GM12878 (cell line): Measurements from ENCODE around the gene ROBO1. TPM values are rescaled to one million over a fixed set of nuclear protein-coding genes. Genes with fewer than 3 reads are reported as not detected.

Experiments
- ATAC-seq: fragments of 200-7000 bp; cut with Tn5 transposase; 3 replicates; pipeline ENCODE4 v1.9.1; 2020; ENCODE audit warnings: mild to moderate bottlenecking, moderate library complexity
- BruUV-seq: library from RNA; stranded (reverse); fragments of 400-500 nt; replicated peaks from 2 replicates; lab custom pipeline; 2021; lab: Mats Ljungman, UMichigan
- CTCF ChIA-PET: fragments of 300-600 bp; sonication (Branson Sonifier 250); formaldehyde crosslinking; extraction: SDS; loops from one replicate; lab custom pipeline; 2021; ENCODE audit warnings: inconsistent platforms; lab: Yijun Ruan, JAX
- POLR2A ChIA-PET: fragments of 350-600 bp; formaldehyde crosslinking; extraction: SDS; loops from one replicate; lab custom pipeline; 2021; ENCODE audit warnings: inconsistent platforms; lab: Charles Lee
- RAD21 ChIA-PET: fragments of 300-600 bp; sonication (Branson Sonifier 250); formaldehyde crosslinking; loops from one replicate; lab custom pipeline; 2023; ENCODE audit warnings: antibody characterized with exemption; ENCODE audit not compliant: unreplicated experiment; lab: Charles Lee
- SMC1A ChIA-PET: fragments of 300-600 bp; sonication (Branson Sonifier 250); formaldehyde crosslinking; loops from one replicate; lab custom pipeline; 2023; ENCODE audit not compliant: unreplicated experiment, uncharacterized antibody; lab: Charles Lee
- DNase-seq: peaks from one replicate; pipeline ENCODE4 v3.0.0-alpha.2; 2011; ENCODE audit warnings: low read depth, low spot score
- FAIRE-seq: peaks from 3 replicates; lab custom pipeline; 2011; peaks lifted over from hg19 to GRCh38; lab: Jason Lieb, UNC
- H2AFZ ChIP-seq: 2 replicates; pipeline ENCODE4 v1.6.0; 2011; ENCODE audit warnings: low read depth, low read length, control low read depth; ENCODE audit not compliant: control insufficient read depth
- H3K27ac ChIP-seq: 2 replicates; pipeline ENCODE4 v1.5.1; 2011; ENCODE audit warnings: control low read depth; ENCODE audit not compliant: control insufficient read depth, insufficient read depth
- H3K27me3 ChIP-seq, 2 experiments: replicated peaks in 1 of 2; 2 replicates each; pipeline versions ENCODE4 v1.6.0 to v1.6.1; 2011; ENCODE audit warnings: low read length in 1 of 2; ENCODE audit not compliant: control insufficient read depth in 2 of 2, insufficient read depth in 2 of 2
- H3K36me3 ChIP-seq, 2 experiments: 2 replicates each; pipeline ENCODE4 v1.5.1; 2011; ENCODE audit warnings: low read length in 1 of 2; ENCODE audit not compliant: control insufficient read depth in 2 of 2, insufficient read depth in 2 of 2
- H3K4me1 ChIP-seq: 2 replicates; pipeline ENCODE4 v1.6.1; 2011; ENCODE audit warnings: mild to moderate bottlenecking, low read length, moderate library complexity, mixed read lengths; ENCODE audit not compliant: control insufficient read depth, insufficient read depth
- H3K4me2 ChIP-seq: 2 replicates; pipeline ENCODE4 v1.6.0; 2011; ENCODE audit warnings: control low read depth; ENCODE audit not compliant: control insufficient read depth, insufficient read depth
- H3K4me3 ChIP-seq: fragments of 200-600 bp; sonication (generic); 2 replicates; pipeline ENCODE4 v1.5.1; 2016
- H3K79me2 ChIP-seq: 2 replicates; pipeline ENCODE4 v1.6.0; 2011; ENCODE audit warnings: low read length; ENCODE audit not compliant: control insufficient read depth, insufficient read depth
- H3K9ac ChIP-seq: 2 replicates; pipeline ENCODE4 v1.8.0; 2011; ENCODE audit warnings: low read length, control low read depth, mixed read lengths; ENCODE audit not compliant: control insufficient read depth, insufficient read depth
- H3K9me3 ChIP-seq: replicated peaks from 3 replicates; pipeline ENCODE4 v1.5.1; 2011; ENCODE audit warnings: mild to moderate bottlenecking, low read length; ENCODE audit not compliant: control insufficient read depth, insufficient read depth
- H4K20me1 ChIP-seq: 2 replicates; pipeline ENCODE4 v1.6.0; 2011; ENCODE audit not compliant: control insufficient read depth, insufficient read depth
- BHLHE40 ChIP-seq, 2 experiments: fragments of 450-650 bp in 1 of 2; IDR thresholded peaks; 2 replicates each; pipeline ENCODE4 v1.6.1; 2011 to 2017; ENCODE audit warnings: low read depth in 2 of 2, borderline replicate concordance in 1 of 2, improper control_type of control experiment in 1 of 2, low read length in 1 of 2, mild to moderate bottlenecking in 1 of 2
- CEBPB ChIP-seq, 2 experiments: fragments of 150-350 bp in 1 of 2; IDR thresholded peaks; 2 replicates each; pipeline ENCODE4 v1.6.1; 2012 to 2014; ENCODE audit warnings: low read depth in 2 of 2, low read length in 2 of 2, borderline replicate concordance in 1 of 2, inconsistent platforms in 1 of 2
- EZH2 ChIP-seq: IDR thresholded peaks from 2 replicates; pipeline ENCODE4 v1.6.1; 2012; ENCODE audit warnings: low read depth, mild to moderate bottlenecking, control low read depth, inconsistent platforms, low read length, borderline replicate concordance; ENCODE audit not compliant: control insufficient read depth
- KLF5 ChIP-seq: fragments of 450-650 bp; IDR thresholded peaks from 2 replicates; pipeline ENCODE4 v1.6.1; 2014; ENCODE audit warnings: mild to moderate bottlenecking; ENCODE audit not compliant: partially characterized antibody
- NKRF ChIP-seq: fragments of 450-650 bp; conservative IDR thresholded peaks from 2 replicates; pipeline ENCODE4 v1.6.1; 2017; ENCODE audit warnings: mild to moderate bottlenecking, moderate library complexity
- PRDM15 ChIP-seq: fragments of 450-650 bp; formaldehyde crosslinking; IDR thresholded peaks from 2 replicates; pipeline ENCODE4 v1.4.0; 2020; ENCODE audit warnings: mild to moderate bottlenecking, moderate library complexity
- RB1 ChIP-seq: fragments of 450-650 bp; formaldehyde crosslinking; IDR thresholded peaks from 2 replicates; pipeline ENCODE4 v1.6.1; 2017; ENCODE audit warnings: mild to moderate bottlenecking, borderline replicate concordance
- REST ChIP-seq: IDR thresholded peaks from 2 replicates; pipeline ENCODE4 v1.6.1; 2012; ENCODE audit warnings: mild to moderate bottlenecking, low read depth, low read length
- SKIL ChIP-seq: fragments of 450-650 bp; IDR thresholded peaks from 2 replicates; pipeline ENCODE4 v1.6.1; 2017; ENCODE audit warnings: mild to moderate bottlenecking, low read depth, inconsistent platforms; ENCODE audit not compliant: poor library complexity, severe bottlenecking
- SMARCA5 ChIP-seq: fragments of 450-650 bp; IDR thresholded peaks from 2 replicates; pipeline ENCODE4 v1.6.1; 2017; ENCODE audit warnings: mild to moderate bottlenecking
- WGBS: methylation state at CpG from one replicate; pipeline ENCODE4 v1.1.6; 2016; ENCODE audit warnings: low lambda C conversion rate; ENCODE audit not compliant: insufficient replicate concordance, insufficient coverage; ENCODE audit errors: missing lambda C conversion rate; 5-methylcytosine and 5-hydroxymethylcytosine counted together
- in situ Hi-C: fragments of 300-500 bp; cut with MboI; formaldehyde crosslinking; loops from 9 replicates; pipeline ENCODE4 v1.14.3; 2018; ENCODE audit warnings: mixed read lengths
- intact Hi-C: fragments of 100-400 bp; cut with micrococcal nuclease; formaldehyde crosslinking; loops from one replicate; pipeline ENCODE4 v1.14.2; 2022; ENCODE audit not compliant: unreplicated experiment
- polyA plus RNA-seq, 11 experiments: library from polyadenylated mRNA; depleted of rRNA in 4 of 11; unstranded in 6 of 11; stranded (reverse) in 5 of 11; fragments of >200 nt; fragmentation: Nextera tagmentation in 4 of 11; fragmentation: Illumina TruSeq in 1 of 11; extraction: Ambion mirVana in 4 of 11; extraction: Trizol in 1 of 11; gene quantifications; 1 replicate in 1 of 11; 2 replicates in 10 of 11; pipeline versions ENCODE4 v1.2.1 to v1.2.3, GENCODE V29; 2011 to 2016; ENCODE audit warnings: inconsistent platforms in 2 of 11, missing spikeins in 2 of 11, low read depth in 1 of 11
- total RNA-seq, 4 experiments: library from RNA; depleted of rRNA in 3 of 4; stranded (reverse); fragments of >200 nt in 3 of 4; fragmentation: Illumina TruSeq in 1 of 4; extraction: Trizol in 1 of 4; gene quantifications; 2 replicates each; pipeline versions ENCODE4 v1.2.1 to v1.2.3, GENCODE V29; 2013 to 2021

The ROBO1 gene
- total and polyA plus RNA-seq, 10 of the 15 experiments (the other 5 are each of a cell fraction or from before 2014, with no cell fraction given), result 0.29 to 46.5 (median 1.2) TPM

- 76% methylated on average over 7 of the region's 7 CpGs for WGBS
- no peaks in the 10 kb centered on the region for H3K36me3 ChIP-seq
- in situ Hi-C loops, result loop anchor here (25.0 kb wide), 1 partner anchor 817 kb away; no protein-coding TSS in a partner anchor
These were observed 1097.7 kb downstream of the ROBO1 start for GRCh38 chr3:78670094-78670493.

More at GRCh38 chr3:78670094-78670493, 1097.7 kb downstream of the ROBO1 start:
- Histone ChIP-seq H3K27me3 (no peaks in the 10 kb centered on the region), H3K79me2 (no peaks in the 10 kb centered on the region), H3K9ac (no peak overlapping the region), H4K20me1 (no peaks in the 10 kb centered on the region), H3K4me2 (no peak overlapping the region), H3K9me3 (no peaks in the 10 kb centered on the region), H3K4me1 (no peaks in the 10 kb centered on the region), H2AFZ (no peak overlapping the region), H3K4me3 (no peak overlapping the region), H3K27ac (no peak overlapping the region)
- RAD21 ChIA-PET, result no interaction called here
- BruUV-seq, result no TSS peak
- CTCF ChIA-PET, result no interaction called here
- POLR2A ChIA-PET, result interaction anchor here (0.6 kb wide), 1 partner anchor 1456 kb away, joined by 3 read pairs; no protein-coding TSS in a partner anchor
- ATAC-seq (no peak), FAIRE-seq (no peak), DNase-seq (no peak)
- no peak for TF ChIP-seq KLF5
- TF ChIP-seq CEBPB (IDR thresholded peaks at IDR 0.05; ENCODE audit: borderline replicate concordance in 1 of 2, low read depth in 2 of 2, low read length in 2 of 2), result no peak
- TF ChIP-seq SKIL, result no peak
- TF ChIP-seq NKRF, result no peak
- TF ChIP-seq RB1, result no peak
- TF ChIP-seq EZH2, result no peak
- no peak for TF ChIP-seq PRDM15 (CRISPR knock-in tag)
- no peak for TF ChIP-seq BHLHE40 (IDR thresholded peaks at IDR 0.05; ENCODE audit: borderline replicate concordance in 1 of 2, low read depth in 2 of 2, low read length in 1 of 2)
- TF ChIP-seq REST, result no peak
- no peak for TF ChIP-seq SMARCA5
- intact Hi-C loops, result no loop called here
- SMC1A ChIA-PET, result no interaction called here
